Lung (tissue), 12 donors: Measurements from ENCODE around the gene PPM1B. TPM values are rescaled to one million over a fixed set of nuclear protein-coding genes. Genes with fewer than 3 reads are reported as not detected.

ENCODE experiments used
- ATAC-seq: fragments of 200-7000 bp; cut with Tn5 transposase; one replicate; pipeline ENCODE4 v1.9.1; 2020; ENCODE audit warnings: moderate number of reproducible peaks; ENCODE audit not compliant: insufficient read depth, low FRiP score
- DNase-seq, 3 donors: peaks; one replicate each; pipeline ENCODE4 v3.0.0-alpha.2; 2013 to 2017
- H3K27ac ChIP-seq, 2 donors: one replicate each; pipeline ENCODE4 v1.5.1; 2013; ENCODE audit warnings: mild to moderate bottlenecking in 2 of 2, moderate library complexity in 2 of 2, control low read depth in 1 of 2, inconsistent platforms in 1 of 2, low read depth in 1 of 2, low read length in 1 of 2
- H3K27me3 ChIP-seq, 3 donors: one replicate each; pipeline ENCODE4 v1.5.1; 2013; ENCODE audit warnings: low read length in 2 of 3; ENCODE audit not compliant: control insufficient read depth in 3 of 3, insufficient read depth in 3 of 3
- H3K36me3 ChIP-seq, 4 donors: one replicate each; pipeline ENCODE4 v1.5.1; 2013; ENCODE audit warnings: low read length in 4 of 4, mild to moderate bottlenecking in 1 of 4, moderate library complexity in 1 of 4; ENCODE audit not compliant: control insufficient read depth in 4 of 4, insufficient read depth in 4 of 4
- H3K4me1 ChIP-seq, 5 donors: one replicate each; pipeline ENCODE4 v1.5.1; 2013; ENCODE audit warnings: low read length in 5 of 5, mild to moderate bottlenecking in 2 of 5, moderate library complexity in 1 of 5; ENCODE audit not compliant: control insufficient read depth in 5 of 5, insufficient read depth in 5 of 5
- H3K4me3 ChIP-seq: one replicate; pipeline ENCODE4 v1.5.1; 2013; ENCODE audit warnings: mild to moderate bottlenecking, control low read depth, moderate library complexity
- H3K9ac ChIP-seq, 2 donors: one replicate each; pipeline ENCODE4 v1.5.1; 2013; ENCODE audit warnings: low read length in 2 of 2, control low read depth in 1 of 2; ENCODE audit not compliant: insufficient read depth in 1 of 2
- H3K9me3 ChIP-seq, 4 donors: one replicate each; pipeline ENCODE4 v1.5.1; 2013; ENCODE audit warnings: low read length in 3 of 4, mild to moderate bottlenecking in 1 of 4, moderate library complexity in 1 of 4; ENCODE audit not compliant: control insufficient read depth in 4 of 4, insufficient read depth in 3 of 4
- CTCF ChIP-seq: IDR thresholded peaks from 2 replicates; pipeline ENCODE4 v1.5.1; 2012; ENCODE audit warnings: mild to moderate bottlenecking; ENCODE audit errors: control extremely low read depth, extremely low read depth
- WGBS, 2 donors: extraction: QIAGEN DNeasy Blood & Tissue Kit; methylation state at CpG; one replicate each; pipeline ENCODE4 v1.1.7; 2013; 5-methylcytosine and 5-hydroxymethylcytosine counted together
- polyA plus RNA-seq, 2 donors: library from polyadenylated mRNA; stranded (reverse); fragments of 200-250 nt; gene quantifications; one replicate each; pipeline ENCODE4 v1.2.1, GENCODE V29; 2013
- total RNA-seq, 2 donors: library from RNA; depleted of rRNA in 1 of 2; stranded (reverse); fragments of >200 nt in 1 of 2; gene quantifications; one replicate each; pipeline ENCODE4 v1.2.1, GENCODE V29; 2014 to 2021
- donor health status: control.
- donor health status: control.
- donor health status: Bipolar disorder and iron deficiency.
- donor health status: healthy.
- donor health status: DM: yes; HTN: yes; CAD: no.

The PPM1B gene
- total and polyA plus RNA-seq, 4 donors, result 18.2 to 66.2 (median 29.6) TPM

- DNase-seq (no peak), ATAC-seq (no peak)
- Histone ChIP-seq H3K27ac (no peak overlapping the region), H3K27me3 (no peaks in the 10 kb centered on the region), H3K4me1 (no peaks in the 10 kb centered on the region), H3K9ac (no peak overlapping the region), H3K4me3 (no peak overlapping the region), H3K36me3 (no peaks in the 10 kb centered on the region), H3K9me3 (no peaks in the 10 kb centered on the region)
- TF ChIP-seq CTCF, result no peak
- WGBS, 2 donors, result 81 to 92% methylated on average over 5 of the region's 5 CpGs
Measured at GRCh38 chr2:44155666-44156446, 12.8 kb upstream of the PPM1B start.

- H3K4me3 ChIP-seq, result no peak overlapping the region
- H3K9ac ChIP-seq, result no peak overlapping the region
- no peaks in the 10 kb centered on the region for H3K36me3 ChIP-seq
- TF ChIP-seq CTCF, result no peak
- ATAC-seq, result no peak
- 46 to 66% methylated on average over 2 of the region's 2 CpGs for WGBS, 2 donors
- no peak for DNase-seq
- peaks cover 0 to 2% (median 0%) of the 10 kb centered on the region in 4 donors for H3K9me3 ChIP-seq
- no peak overlapping the region for H3K27ac ChIP-seq
- H3K4me1 ChIP-seq, result no peaks in the 10 kb centered on the region
- H3K27me3 ChIP-seq, result peaks cover 0 to 4% (median 0%) of the 10 kb centered on the region in 3 donors
Measured at GRCh38 chr2:44163777-44164176, 4.9 kb upstream of the PPM1B start.

GRCh38 chr2:44164617-44165016 is 4.1 kb upstream of the PPM1B start:
- Histone ChIP-seq H3K27ac (no peak overlapping the region), H3K27me3 (peaks cover 0 to 4% (median 0%) of the 10 kb centered on the region in 3 donors), H3K36me3 (no peaks in the 10 kb centered on the region), H3K4me3 (no peak overlapping the region), H3K4me1 (no peaks in the 10 kb centered on the region), H3K9ac (no peak overlapping the region), H3K9me3 (peaks cover 0 to 2% (median 0%) of the 10 kb centered on the region in 4 donors)
- DNase-seq (no peak), ATAC-seq (no peak)
- no peak for TF ChIP-seq CTCF
- 96 to 97% methylated on average over 3 of the region's 3 CpGs for WGBS, 2 donors
